Chondrocyte (in vitro differentiated cells): ENCODE data around the gene EPHA3. TPM values are rescaled to one million over a fixed set of nuclear protein-coding genes. Genes with fewer than 3 reads are reported as not detected.

ENCODE experiments used
- DNase-seq: peaks from one replicate; pipeline ENCODE4 v3.0.0; 2021; ENCODE audit warnings: mixed read lengths, low spot score
- H3K27ac Mint-ChIP-seq: one replicate; pipeline ENCODE4 v1.8.0; 2021; ENCODE audit warnings: mild to moderate bottlenecking, moderate library complexity, mixed read lengths; ENCODE audit not compliant: unreplicated experiment
- H3K27me3 Mint-ChIP-seq: 2 replicates; pipeline ENCODE4 v1.8.0; 2021; ENCODE audit warnings: low read depth, mixed read lengths
- H3K36me3 Mint-ChIP-seq: 2 replicates; pipeline ENCODE4 v1.8.0; 2021; ENCODE audit warnings: low read depth, mixed read lengths
- H3K4me1 Mint-ChIP-seq: 2 replicates; pipeline ENCODE4 v1.8.0; 2021; ENCODE audit warnings: low read depth, mild to moderate bottlenecking, mixed read lengths
- H3K4me3 Mint-ChIP-seq: one replicate; pipeline ENCODE4 v1.8.0; 2021; ENCODE audit warnings: mild to moderate bottlenecking, moderate library complexity, mixed read lengths; ENCODE audit not compliant: unreplicated experiment
- H3K9me3 Mint-ChIP-seq: 2 replicates; pipeline ENCODE4 v1.8.0; 2021; ENCODE audit warnings: low read depth, mixed read lengths
- total RNA-seq: library from RNA; stranded (reverse); gene quantifications from 3 replicates; pipeline ENCODE4 v1.2.1, GENCODE V29; 2021
- TF ChIP-seq, protein P1 (sequence below): fragments of 200-600 bp; sonication (generic); IDR thresholded peaks from 2 replicates; pipeline ENCODE4 v1.5.0; 2021; ENCODE audit warnings: antibody characterized with exemption, mild to moderate bottlenecking, moderate library complexity

Gene EPHA3
- total RNA-seq, 1 donor from 2014 or later: 0.87 TPM

DNA sequence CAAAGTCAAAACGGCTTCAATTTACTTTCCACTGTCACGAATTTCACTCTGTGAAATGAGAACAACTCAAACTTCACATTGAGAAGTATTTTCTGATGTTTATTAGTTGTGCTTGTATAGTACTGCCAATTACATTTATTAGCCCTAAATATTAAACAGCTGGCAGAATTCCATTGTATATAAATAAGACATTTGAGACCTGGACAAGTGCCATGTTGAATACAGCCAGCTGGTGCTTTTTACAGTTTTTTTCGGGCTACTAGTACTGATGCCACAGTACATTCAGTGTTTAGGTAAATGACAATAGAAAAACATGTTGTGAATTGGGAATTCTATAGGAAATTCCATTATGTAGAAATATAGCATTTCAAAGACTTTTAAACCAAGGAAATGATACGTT is 79.0 kb downstream of the EPHA3 start:
- TF ChIP-seq, protein P1, sequence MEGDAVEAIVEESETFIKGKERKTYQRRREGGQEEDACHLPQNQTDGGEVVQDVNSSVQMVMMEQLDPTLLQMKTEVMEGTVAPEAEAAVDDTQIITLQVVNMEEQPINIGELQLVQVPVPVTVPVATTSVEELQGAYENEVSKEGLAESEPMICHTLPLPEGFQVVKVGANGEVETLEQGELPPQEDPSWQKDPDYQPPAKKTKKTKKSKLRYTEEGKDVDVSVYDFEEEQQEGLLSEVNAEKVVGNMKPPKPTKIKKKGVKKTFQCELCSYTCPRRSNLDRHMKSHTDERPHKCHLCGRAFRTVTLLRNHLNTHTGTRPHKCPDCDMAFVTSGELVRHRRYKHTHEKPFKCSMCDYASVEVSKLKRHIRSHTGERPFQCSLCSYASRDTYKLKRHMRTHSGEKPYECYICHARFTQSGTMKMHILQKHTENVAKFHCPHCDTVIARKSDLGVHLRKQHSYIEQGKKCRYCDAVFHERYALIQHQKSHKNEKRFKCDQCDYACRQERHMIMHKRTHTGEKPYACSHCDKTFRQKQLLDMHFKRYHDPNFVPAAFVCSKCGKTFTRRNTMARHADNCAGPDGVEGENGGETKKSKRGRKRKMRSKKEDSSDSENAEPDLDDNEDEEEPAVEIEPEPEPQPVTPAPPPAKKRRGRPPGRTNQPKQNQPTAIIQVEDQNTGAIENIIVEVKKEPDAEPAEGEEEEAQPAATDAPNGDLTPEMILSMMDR: no peak

DNA sequence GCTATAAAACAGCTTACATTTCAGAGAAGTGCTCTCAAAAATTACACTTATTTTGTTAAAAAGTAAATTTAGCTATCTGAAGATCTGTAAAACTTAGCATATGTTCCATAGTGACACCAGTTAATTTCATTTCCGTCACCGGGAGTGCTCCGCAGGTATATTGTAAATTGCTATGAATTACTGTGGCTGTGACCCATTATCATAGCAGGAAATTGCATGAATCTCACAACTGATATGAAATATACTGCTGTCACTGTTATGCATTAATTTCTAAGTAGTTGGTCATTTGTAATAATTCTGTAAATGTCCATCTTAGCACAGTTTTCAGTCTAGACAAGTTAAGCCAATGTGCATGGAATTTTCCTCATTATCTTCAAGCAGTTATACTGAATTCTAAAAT is 91.2 kb downstream of the EPHA3 start:
- Mint-ChIP-seq H3K4me1 (no peaks in the 10 kb centered on the region), H3K4me3 (no peak overlapping the region), H3K36me3 (no peaks in the 10 kb centered on the region)

More for the DNA sequence above, 79.0 kb downstream of the EPHA3 start:
- H3K27ac Mint-ChIP-seq: no peak overlapping the region
- H3K4me3 Mint-ChIP-seq: no peak overlapping the region
- no peaks in the 10 kb centered on the region for H3K9me3 Mint-ChIP-seq
- H3K36me3 Mint-ChIP-seq: no peaks in the 10 kb centered on the region
- H3K27me3 Mint-ChIP-seq: peaks cover 18% of the 10 kb centered on the region
- no peak for DNase-seq
- no peaks in the 10 kb centered on the region for H3K4me1 Mint-ChIP-seq

DNA sequence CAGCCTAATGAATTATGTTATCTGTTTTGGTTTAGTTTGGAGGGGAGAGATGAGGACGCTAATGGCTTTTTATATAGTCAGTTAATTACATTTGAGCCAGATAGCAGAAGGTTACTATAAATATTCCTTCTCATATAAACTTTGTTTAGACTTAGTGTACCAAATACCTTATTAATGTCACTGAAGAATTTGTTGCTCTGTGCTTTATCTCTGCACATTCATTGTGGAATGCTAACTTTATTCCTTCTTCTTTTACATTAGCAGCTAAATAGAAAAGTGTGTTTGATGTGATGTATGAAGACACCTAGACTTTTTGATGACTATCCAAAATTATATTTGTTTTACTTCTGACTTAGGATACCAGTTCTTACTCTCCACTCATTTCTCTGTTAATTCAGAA is 105.2 kb downstream of the EPHA3 start:
- H3K4me3 Mint-ChIP-seq: no peak overlapping the region
- TF ChIP-seq, protein P1: no peak
- H3K27ac Mint-ChIP-seq: no peak overlapping the region
- H3K9me3 Mint-ChIP-seq: no peaks in the 10 kb centered on the region
- H3K36me3 Mint-ChIP-seq: peaks cover 2% of the 10 kb centered on the region
- no peaks in the 10 kb centered on the region for H3K4me1 Mint-ChIP-seq
- no peak for DNase-seq
- H3K27me3 Mint-ChIP-seq: peaks cover 8% of the 10 kb centered on the region

More for the DNA sequence above, 91.2 kb downstream of the EPHA3 start:
- Mint-ChIP-seq H3K27me3 (peaks cover 13% of the 10 kb centered on the region), H3K9me3 (no peaks in the 10 kb centered on the region), H3K27ac (no peak overlapping the region)
- TF ChIP-seq, protein P1: no peak
- DNase-seq: no peak

DNA sequence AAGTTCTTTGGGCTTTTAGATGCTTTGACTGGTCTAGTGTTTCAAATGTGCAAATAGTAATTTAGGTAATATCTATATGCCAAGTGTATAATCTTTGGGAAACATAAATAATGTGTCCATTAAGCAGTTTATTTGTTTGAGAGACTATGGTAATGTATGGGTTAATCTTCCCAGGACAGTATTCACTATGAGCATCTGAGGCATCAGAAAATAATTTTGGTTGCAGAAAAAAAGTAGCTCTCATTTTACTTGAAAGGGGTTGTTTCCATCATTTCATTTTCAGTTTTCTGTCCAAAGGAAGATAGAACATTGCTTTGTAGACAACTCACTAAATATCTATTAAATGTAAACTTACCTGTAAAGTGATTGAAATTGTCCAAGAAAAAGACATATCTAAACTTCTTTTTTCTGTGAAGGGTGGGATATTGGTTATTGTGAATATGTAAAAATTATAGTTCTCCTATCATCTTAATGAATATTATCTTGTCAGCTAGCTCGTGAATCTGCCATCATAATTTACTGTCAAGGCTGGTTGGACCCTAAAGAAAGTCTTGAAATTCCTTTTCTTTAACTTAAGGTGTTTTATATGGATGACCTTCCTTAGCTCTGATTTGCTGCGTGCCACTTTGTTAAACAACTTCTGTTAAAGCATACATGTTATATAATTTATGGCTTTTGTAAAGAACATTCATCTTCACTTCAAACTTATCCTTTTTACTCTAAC is 108.8 kb downstream of the EPHA3 start:
- Mint-ChIP-seq H3K4me3 (no peak overlapping the region), H3K4me1 (no peaks in the 10 kb centered on the region), H3K27ac (no peak overlapping the region), H3K27me3 (peaks cover 8% of the 10 kb centered on the region), H3K9me3 (peaks cover 2% of the 10 kb centered on the region), H3K36me3 (peaks cover 1% of the 10 kb centered on the region)
- DNase-seq: no peak
- TF ChIP-seq, protein P1: no peak

DNA sequence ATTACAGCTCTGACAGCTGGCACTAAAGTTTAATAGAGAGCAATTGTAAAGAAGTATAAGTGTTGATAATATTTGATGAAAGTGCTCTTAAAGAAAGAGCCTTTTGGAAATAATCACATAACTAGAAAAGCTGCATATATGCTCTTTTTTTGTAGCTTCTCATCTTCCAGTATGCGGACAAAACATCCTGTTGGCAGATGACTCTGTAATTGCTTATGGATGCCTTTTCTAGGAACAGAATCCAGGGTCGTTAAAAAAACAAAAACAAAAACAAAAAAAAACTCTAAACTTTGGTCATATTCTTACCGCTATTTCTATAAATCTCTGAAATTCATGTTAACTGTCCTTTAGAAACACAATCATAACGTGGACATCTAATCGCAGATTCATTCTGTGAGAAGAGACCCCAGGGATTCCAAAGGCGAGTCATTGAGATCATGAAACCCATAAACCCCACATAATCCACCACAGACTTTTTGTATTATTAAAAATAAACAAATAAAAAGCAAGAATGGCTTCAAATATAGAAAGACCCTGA is 109.8 kb downstream of the EPHA3 start:
- Mint-ChIP-seq H3K4me3 (no peak overlapping the region), H3K27me3 (peaks cover 8% of the 10 kb centered on the region), H3K9me3 (peaks cover 2% of the 10 kb centered on the region), H3K27ac (no peak overlapping the region), H3K36me3 (peaks cover 1% of the 10 kb centered on the region), H3K4me1 (no peaks in the 10 kb centered on the region)
- TF ChIP-seq, protein P1: no peak
- DNase-seq: no peak
